DND-41 (cell line): ENCODE data around the gene SLC22A8.
"Not testable (repeated sequence)": the region's sequence is repeated elsewhere in the genome, so short reads cannot be mapped to it uniquely, and the experiment has no call there.

Experiments used
- ATAC-seq: fragments of 200-7000 bp; cut with Tn5 transposase; 3 replicates; pipeline ENCODE4 v1.9.1; 2021; ENCODE audit warnings: low read depth; ENCODE audit not compliant: insufficient read depth
- DNase-seq: peaks from one replicate; pipeline ENCODE4 v3.0.0-alpha.2; 2020
- H2AFZ ChIP-seq: 2 replicates; pipeline ENCODE4 v1.6.0; 2012; ENCODE audit warnings: low read depth, low read length
- H3K27ac ChIP-seq: 2 replicates; pipeline ENCODE4 v1.5.1; 2012; ENCODE audit warnings: low read length, inconsistent platforms
- H3K27me3 ChIP-seq: fragments of 200-600 bp; sonication (generic); 2 replicates; pipeline ENCODE4 v1.6.0; 2012; ENCODE audit warnings: low read length, mild to moderate bottlenecking, inconsistent platforms; ENCODE audit not compliant: insufficient read depth, poor library complexity
- H3K36me3 ChIP-seq: 2 replicates; pipeline ENCODE4 v1.5.1; 2012; ENCODE audit warnings: low read length, inconsistent platforms; ENCODE audit not compliant: insufficient read depth
- H3K4me1 ChIP-seq: 2 replicates; pipeline ENCODE4 v1.5.1; 2012; ENCODE audit warnings: mild to moderate bottlenecking, low read length; ENCODE audit not compliant: insufficient read depth
- H3K4me2 ChIP-seq: 2 replicates; pipeline ENCODE4 v1.6.0; 2012; ENCODE audit warnings: mild to moderate bottlenecking, moderate library complexity, low read length, inconsistent platforms; ENCODE audit not compliant: insufficient read depth
- H3K4me3 ChIP-seq, 2 experiments: fragments of 200-600 bp in 1 of 2; shearing (Covaris generic) in 1 of 2; 2 replicates each; pipeline ENCODE4 v1.5.1; 2012 to 2016; ENCODE audit warnings: inconsistent platforms in 2 of 2, low read length in 2 of 2, mild to moderate bottlenecking in 2 of 2, low read depth in 1 of 2, moderate library complexity in 1 of 2
- H3K79me2 ChIP-seq: 2 replicates; pipeline ENCODE4 v1.6.0; 2012; ENCODE audit warnings: low read length, inconsistent platforms; ENCODE audit not compliant: insufficient read depth
- H3K9ac ChIP-seq: 2 replicates; pipeline ENCODE4 v1.6.0; 2012; ENCODE audit warnings: low read depth, mild to moderate bottlenecking, inconsistent platforms, low read length, moderate library complexity
- H3K9me3 ChIP-seq: 2 replicates; pipeline ENCODE4 v1.5.1; 2012; ENCODE audit warnings: low read length, moderate library complexity, mild to moderate bottlenecking, inconsistent platforms; ENCODE audit not compliant: insufficient read depth, severe bottlenecking
- H4K20me1 ChIP-seq: 2 replicates; pipeline ENCODE4 v1.6.0; 2012; ENCODE audit warnings: low read length; ENCODE audit not compliant: insufficient read depth
- EZH2 ChIP-seq: IDR thresholded peaks from 3 replicates; pipeline ENCODE4 v1.6.1; 2012; ENCODE audit warnings: borderline replicate concordance, low read depth, mild to moderate bottlenecking, moderate library complexity, low read length, inconsistent platforms; ENCODE audit not compliant: severe bottlenecking
- TF ChIP-seq, protein P1 (sequence below): IDR thresholded peaks from 2 replicates; pipeline ENCODE4 v1.5.1; 2012; ENCODE audit warnings: borderline replicate concordance, low read length, moderate library complexity, mild to moderate bottlenecking; ENCODE audit not compliant: poor library complexity, severe bottlenecking; ENCODE audit errors: extremely low read depth

Gene SLC22A8, protein sequence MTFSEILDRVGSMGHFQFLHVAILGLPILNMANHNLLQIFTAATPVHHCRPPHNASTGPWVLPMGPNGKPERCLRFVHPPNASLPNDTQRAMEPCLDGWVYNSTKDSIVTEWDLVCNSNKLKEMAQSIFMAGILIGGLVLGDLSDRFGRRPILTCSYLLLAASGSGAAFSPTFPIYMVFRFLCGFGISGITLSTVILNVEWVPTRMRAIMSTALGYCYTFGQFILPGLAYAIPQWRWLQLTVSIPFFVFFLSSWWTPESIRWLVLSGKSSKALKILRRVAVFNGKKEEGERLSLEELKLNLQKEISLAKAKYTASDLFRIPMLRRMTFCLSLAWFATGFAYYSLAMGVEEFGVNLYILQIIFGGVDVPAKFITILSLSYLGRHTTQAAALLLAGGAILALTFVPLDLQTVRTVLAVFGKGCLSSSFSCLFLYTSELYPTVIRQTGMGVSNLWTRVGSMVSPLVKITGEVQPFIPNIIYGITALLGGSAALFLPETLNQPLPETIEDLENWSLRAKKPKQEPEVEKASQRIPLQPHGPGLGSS

DNA sequence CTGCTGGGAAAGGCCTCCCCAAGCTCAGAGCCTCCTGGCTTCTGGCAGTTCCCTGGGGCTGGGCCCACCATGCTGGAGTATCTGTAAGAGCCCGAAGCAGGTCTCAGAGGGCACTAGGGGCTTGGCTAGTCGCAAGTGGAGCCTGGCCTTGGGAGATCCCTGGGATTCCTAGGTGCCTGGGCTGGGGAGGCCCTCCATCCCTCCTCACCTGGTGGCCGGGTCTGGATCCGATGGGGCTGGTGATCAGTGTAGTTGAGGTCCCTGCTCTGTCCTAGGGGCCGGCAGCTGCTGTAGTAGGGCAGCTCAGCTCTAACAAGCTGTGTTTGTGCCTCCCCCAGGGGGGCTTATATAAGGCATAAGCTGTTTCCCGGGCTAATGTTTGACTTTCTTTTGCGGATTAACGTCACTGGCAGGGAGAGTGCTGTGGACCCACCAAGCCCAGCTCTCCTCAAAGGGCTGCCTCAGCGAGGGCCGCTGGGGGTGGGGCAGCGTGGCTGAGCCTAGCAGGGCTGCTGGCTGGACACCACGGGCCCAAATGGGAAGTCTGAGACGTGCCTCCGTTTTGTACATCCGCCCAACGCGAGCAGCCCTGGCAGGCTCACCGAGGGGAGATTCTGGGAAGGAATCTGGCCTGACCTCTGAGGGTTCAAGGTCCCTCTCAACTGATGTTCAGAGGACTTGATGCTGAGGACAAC is at the start of gene SLC22A8:
Gene SLC22A8 (minus strand): TSS at position 321 of the 695 bp plus-strand sequence. CDS start 883 bp downstream, outside the sequence.
- Histone ChIP-seq H3K27me3 (peaks cover 21% of the 10 kb centered on the region), H3K79me2 (no peaks in the 10 kb centered on the region), H3K9me3 (no peaks in the 10 kb centered on the region), H3K9ac (no peak within 1 kb of the TSS), H3K27ac (no peak within 1 kb of the TSS), H3K4me3 (no peak within 1 kb of the TSS), H3K36me3 (no peaks in the 10 kb centered on the region), H4K20me1 (peaks cover 6% of the 10 kb centered on the region), H2AFZ (no peak within 1 kb of the TSS), H3K4me2 (no peak within 1 kb of the TSS), H3K4me1 (no peaks in the 10 kb centered on the region)
- no peak for ATAC-seq
- no peak for TF ChIP-seq EZH2
- TF ChIP-seq, protein P1, sequence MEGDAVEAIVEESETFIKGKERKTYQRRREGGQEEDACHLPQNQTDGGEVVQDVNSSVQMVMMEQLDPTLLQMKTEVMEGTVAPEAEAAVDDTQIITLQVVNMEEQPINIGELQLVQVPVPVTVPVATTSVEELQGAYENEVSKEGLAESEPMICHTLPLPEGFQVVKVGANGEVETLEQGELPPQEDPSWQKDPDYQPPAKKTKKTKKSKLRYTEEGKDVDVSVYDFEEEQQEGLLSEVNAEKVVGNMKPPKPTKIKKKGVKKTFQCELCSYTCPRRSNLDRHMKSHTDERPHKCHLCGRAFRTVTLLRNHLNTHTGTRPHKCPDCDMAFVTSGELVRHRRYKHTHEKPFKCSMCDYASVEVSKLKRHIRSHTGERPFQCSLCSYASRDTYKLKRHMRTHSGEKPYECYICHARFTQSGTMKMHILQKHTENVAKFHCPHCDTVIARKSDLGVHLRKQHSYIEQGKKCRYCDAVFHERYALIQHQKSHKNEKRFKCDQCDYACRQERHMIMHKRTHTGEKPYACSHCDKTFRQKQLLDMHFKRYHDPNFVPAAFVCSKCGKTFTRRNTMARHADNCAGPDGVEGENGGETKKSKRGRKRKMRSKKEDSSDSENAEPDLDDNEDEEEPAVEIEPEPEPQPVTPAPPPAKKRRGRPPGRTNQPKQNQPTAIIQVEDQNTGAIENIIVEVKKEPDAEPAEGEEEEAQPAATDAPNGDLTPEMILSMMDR = no peak
- DNase-seq = no peak

DNA sequence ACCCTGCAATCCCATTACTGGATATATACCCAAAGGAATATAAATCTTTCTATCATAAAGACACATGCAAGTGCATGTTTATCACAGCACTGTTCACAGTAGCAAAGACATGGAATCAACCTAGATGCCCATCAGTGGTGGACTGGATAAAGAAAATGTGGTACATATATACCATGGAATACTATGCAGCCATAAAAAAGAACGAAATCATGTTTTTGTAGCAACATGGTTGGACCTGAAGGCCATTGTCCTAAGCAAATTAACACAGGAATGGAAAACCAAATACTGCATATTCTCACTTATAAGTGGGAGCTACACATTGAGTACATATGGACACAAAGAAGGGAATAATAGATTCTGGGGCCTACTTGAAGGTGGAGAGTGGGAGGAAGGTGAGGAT is 30.6 kb upstream of the SLC22A8 start:
- H4K20me1 ChIP-seq, H3K27ac ChIP-seq, H3K36me3 ChIP-seq, H3K4me3 ChIP-seq, H3K9ac ChIP-seq, H3K4me2 ChIP-seq, H2AFZ ChIP-seq, DNase-seq, H3K27me3 ChIP-seq, ATAC-seq, H3K4me1 ChIP-seq, H3K9me3 ChIP-seq, H3K79me2 ChIP-seq: not testable (repeated sequence)

DNA sequence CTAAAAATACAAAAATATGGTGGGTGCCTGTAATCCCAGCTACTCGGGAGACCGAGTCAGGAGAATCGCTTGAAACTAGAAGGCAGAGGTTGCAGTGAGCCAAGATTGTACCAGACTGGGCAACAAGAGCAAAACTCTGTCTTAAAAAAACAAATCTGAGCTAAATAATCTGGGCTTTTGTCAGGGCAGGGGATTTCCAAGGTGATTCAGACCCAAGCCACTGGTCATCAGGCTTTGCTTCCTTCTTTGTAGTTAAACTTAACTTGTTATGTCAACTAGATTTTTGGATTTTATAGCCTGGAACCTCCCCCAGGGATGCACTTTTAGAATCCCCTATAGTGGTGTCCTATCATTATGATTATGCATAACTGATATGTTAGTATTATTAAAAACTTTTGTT is 27.0 kb upstream of the SLC22A8 start:
- H3K27ac ChIP-seq = no peak overlapping the region
- no peaks in the 10 kb centered on the region for H4K20me1 ChIP-seq
- H2AFZ ChIP-seq = no peak overlapping the region
- H3K4me1 ChIP-seq = no peaks in the 10 kb centered on the region
- no peaks in the 10 kb centered on the region for H3K36me3 ChIP-seq
- no peaks in the 10 kb centered on the region for H3K9me3 ChIP-seq
- H3K27me3 ChIP-seq = peaks cover 3% of the 10 kb centered on the region
- no peak for TF ChIP-seq EZH2
- TF ChIP-seq, protein P1 = no peak
- ATAC-seq (no peak), DNase-seq (no peak)
- H3K4me2 ChIP-seq = no peak overlapping the region
- no peaks in the 10 kb centered on the region for H3K79me2 ChIP-seq
- H3K4me3 ChIP-seq = no peak overlapping the region
- no peak overlapping the region for H3K9ac ChIP-seq

DNA sequence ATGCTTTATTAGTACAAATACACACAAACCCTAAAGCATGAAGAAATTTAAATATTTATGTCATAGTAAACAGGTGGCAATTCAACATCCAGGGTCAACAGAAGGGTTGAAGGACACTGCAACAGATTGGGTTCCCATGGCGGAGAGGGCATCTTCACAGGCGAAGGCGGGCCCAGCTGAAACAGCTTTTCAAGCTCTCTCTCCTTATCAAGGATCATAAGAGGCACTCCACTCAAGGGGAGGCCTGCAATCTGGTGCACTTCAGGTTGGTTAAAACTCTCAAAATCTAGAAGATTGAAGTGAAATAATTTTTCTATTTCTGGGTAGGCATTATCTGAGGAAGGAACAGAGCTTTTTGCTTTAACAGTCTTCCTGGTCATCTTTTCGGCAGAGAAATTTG is 16.8 kb upstream of the SLC22A8 start:
- Histone ChIP-seq H3K79me2 (no peaks in the 10 kb centered on the region), H2AFZ (no peak overlapping the region), H3K36me3 (no peaks in the 10 kb centered on the region), H3K4me1 (no peaks in the 10 kb centered on the region), H3K9ac (no peak overlapping the region), H3K27ac (no peak overlapping the region), H3K4me2 (no peak overlapping the region), H4K20me1 (no peaks in the 10 kb centered on the region), H3K4me3 (no peak overlapping the region), H3K27me3 (peaks cover 10% of the 10 kb centered on the region), H3K9me3 (no peaks in the 10 kb centered on the region)
- ATAC-seq = no peak
- no peak for TF ChIP-seq EZH2
- TF ChIP-seq, protein P1 = no peak
- DNase-seq = no peak
